Midbrain (tissue), 1 donor: Measurements from ENCODE around the gene THSD7A.
"Not testable (repeated sequence)": the region's sequence is repeated elsewhere in the genome, so short reads cannot be mapped to it uniquely, and the experiment has no call there.

Experiments
- DNase-seq: peaks from one replicate; lab custom pipeline; 2025; lab: John Stamatoyannopoulos, UW

Gene THSD7A

DNA sequence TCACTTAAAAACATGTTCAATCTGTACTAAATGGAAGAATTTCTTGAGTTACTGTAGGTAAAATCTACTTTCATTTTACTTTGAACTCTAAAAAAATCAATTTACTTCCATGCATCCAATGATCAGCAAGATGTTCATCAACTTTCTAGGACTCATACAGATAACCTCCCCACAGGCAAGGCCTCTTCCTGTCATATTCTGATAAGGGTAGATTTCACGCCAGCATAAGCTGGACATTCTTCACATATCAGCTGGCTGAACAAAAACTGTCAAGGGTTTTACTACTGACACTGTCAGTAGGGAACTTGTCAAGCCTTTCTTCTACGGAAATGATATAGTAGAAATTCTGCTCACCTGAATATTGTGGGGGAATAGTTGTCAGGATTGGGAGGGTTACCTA lies 244.9 kb downstream of the THSD7A start:
- no peak for DNase-seq

DNA sequence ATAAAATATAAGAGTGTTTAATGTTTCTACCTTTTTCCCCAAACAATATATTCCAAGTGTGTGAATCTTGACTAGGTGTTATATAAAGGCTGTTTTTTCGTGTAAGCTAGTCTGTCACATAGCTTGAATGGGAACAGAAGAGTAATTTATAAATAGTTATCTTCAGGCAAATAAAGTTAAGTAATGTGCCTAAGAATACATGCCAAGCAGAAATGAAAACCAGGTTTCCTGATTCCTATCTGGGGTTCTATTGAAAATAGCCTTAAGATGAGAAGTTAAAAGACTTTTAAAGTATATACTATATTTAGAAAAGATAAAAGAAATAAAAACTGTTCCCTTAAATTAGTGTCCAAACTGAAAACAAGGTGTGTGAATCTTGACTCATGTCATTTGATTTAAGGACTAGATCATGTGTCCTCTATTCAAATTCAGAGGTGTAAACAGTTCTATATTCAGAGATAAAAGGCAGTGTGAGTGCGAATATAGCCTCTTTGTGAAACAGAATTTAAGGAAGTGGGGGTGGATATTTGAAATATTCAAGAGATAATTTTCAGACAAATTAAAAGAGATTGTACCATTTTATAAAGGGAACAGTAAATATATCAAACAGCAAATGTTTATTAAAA lies 247.5 kb downstream of the THSD7A start:
- DNase-seq, result no peak

GRCh38 chr7:11579141-11579540 lies 252.9 kb downstream of the THSD7A start:
- DNase-seq, result no peak

- DNase-seq, result no peak
Observed at GRCh38 chr7:11576310-11576709, 255.7 kb downstream of the THSD7A start.

DNA sequence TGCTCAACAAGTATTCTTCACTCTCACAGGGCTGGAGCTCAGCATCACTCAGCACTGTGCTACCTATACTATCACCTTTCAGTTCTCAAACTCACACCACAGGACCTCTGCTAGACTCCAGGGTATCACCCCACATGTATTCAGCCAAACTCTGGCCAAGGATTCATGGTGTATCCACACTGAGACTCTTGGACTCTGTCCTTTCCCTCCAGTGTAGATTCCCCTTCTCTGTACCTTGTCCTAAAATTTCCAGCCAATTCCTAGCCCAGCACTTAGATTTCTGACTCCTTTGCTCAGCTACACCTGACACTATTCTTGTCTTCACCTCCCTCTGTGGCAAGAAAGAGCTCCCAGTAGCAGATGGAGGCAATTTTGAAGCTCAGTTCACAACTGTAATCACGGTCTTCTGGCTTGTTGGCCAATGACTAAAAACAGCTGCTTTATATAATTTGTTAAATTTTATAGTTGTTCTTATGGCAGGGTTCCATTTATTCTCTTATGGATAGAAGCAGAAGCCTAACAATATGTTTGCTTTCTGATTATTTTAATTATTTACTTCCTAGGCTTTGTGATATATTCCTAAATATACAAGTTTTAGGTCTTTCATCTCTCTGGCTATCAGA lies 258.8 kb downstream of the THSD7A start:
- no peak for DNase-seq

GRCh38 chr7:11570922-11571550 lies 261.0 kb downstream of the THSD7A start:
- no peak for DNase-seq

GRCh38 chr7:11570205-11570604 lies 261.8 kb downstream of the THSD7A start:
- DNase-seq, result no peak

- DNase-seq, result no peak
Observed at GRCh38 chr7:11567571-11567970, 264.4 kb downstream of the THSD7A start.

DNA sequence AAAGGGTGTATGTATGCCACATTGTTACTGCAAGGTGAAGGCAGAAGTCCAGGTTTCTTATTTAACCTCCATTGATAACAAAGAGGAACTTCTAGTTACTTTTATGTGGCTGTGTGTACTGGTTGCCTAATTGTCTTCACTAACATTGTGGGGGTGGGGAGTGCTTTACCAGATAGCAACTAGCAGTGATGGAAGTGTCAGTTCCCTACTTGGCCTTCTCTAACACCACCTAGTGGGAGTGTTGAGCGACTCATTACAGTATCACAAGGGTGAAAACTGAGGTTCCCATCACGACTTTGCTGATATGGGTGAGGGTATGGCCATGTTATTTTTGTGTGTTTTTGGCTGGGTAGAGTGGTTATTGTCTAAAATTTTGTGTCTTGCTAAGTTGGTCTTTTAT lies 274.4 kb downstream of the THSD7A start:
- no peak for DNase-seq

- DNase-seq, result no peak
Observed at GRCh38 chr7:11552676-11553296, 279.2 kb downstream of the THSD7A start.

DNA sequence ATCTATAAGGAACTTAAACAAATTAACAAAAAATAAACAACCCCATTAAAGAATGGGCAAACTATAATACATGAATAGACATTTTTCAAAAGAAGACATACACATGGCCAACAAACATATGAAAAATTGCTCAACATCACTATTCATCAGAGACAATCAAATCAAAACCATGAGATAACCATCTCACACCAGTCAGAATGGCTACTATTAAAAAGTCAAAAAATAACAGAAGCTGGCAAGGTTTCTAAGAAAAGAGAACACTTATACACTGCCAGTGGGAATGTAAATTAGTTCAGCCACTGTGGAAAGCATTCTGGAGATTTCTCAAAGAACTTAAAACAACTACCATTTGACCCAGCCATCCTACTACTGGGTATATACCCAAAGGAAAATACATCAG lies 280.5 kb downstream of the THSD7A start:
- DNase-seq, result no peak

DNA sequence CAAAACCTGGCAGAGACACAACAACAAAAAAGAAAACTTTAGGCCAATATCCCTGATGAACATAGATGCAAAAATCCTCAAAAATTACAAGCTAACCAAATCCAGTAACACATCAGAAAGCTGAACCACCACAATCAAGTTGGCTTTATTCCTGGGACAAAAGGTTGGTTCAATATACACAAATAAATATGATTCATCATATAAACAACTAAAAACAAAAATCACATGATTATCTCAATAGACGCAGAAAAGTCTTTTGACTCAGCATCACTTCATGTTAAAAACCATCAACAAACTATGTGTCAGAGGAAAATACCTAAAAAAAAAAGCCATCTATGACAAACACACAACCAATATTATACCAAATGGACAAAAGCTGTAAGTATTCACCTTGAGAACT lies 283.5 kb downstream of the THSD7A start:
- DNase-seq, result no peak

DNA sequence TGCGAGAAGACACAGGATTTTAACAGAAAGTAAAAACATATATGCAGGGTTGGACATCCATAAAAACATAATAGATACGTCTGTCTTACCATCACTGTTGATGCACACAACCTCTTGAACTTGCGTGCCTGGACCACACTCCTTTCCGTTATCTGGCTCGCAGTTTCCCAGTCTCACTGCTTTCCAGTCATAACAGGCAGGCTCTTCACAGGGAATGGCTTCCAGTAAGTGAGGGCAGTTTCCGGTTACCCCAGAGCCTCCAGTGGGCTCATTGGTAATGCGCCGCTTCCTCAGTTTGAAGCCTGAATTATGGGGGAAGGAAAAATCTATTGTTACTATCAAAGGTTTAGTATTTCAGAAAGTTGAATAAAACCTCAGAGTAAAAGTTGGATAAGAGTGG lies 290.7 kb downstream of the THSD7A start:
- DNase-seq, result no peak

- DNase-seq, result no peak
Observed at GRCh38 chr7:11540271-11540761, 291.7 kb downstream of the THSD7A start.

GRCh38 chr7:11539853-11540252 lies 292.1 kb downstream of the THSD7A start:
- no peak for DNase-seq

GRCh38 chr7:11538751-11539299 lies 293.2 kb downstream of the THSD7A start:
- DNase-seq, result no peak

- no peak for DNase-seq
Observed at GRCh38 chr7:11533229-11533820, 298.7 kb downstream of the THSD7A start.

DNA sequence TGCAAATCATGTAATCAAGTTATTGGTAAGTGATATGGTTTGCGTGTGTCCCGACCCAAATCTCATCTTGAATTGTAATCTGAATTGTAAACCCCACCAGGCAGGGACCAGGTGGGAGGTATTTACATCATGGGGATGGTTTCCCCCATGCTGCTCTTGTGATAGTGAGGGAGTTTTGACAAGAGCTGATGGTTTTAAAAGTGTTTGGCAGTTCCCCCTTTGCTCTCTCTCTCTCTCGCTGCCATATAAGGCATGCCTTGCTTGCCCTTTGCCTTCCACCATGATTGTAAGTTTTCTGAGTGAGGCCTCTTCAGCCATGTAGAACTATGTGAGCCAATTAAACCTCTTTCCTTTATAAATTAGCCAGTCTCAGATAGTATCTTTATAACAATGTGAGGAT lies 302.6 kb downstream of the THSD7A start:
- no peak for DNase-seq

- DNase-seq, result no peak
Observed at GRCh38 chr7:11527707-11528106, 304.3 kb downstream of the THSD7A start.

DNA sequence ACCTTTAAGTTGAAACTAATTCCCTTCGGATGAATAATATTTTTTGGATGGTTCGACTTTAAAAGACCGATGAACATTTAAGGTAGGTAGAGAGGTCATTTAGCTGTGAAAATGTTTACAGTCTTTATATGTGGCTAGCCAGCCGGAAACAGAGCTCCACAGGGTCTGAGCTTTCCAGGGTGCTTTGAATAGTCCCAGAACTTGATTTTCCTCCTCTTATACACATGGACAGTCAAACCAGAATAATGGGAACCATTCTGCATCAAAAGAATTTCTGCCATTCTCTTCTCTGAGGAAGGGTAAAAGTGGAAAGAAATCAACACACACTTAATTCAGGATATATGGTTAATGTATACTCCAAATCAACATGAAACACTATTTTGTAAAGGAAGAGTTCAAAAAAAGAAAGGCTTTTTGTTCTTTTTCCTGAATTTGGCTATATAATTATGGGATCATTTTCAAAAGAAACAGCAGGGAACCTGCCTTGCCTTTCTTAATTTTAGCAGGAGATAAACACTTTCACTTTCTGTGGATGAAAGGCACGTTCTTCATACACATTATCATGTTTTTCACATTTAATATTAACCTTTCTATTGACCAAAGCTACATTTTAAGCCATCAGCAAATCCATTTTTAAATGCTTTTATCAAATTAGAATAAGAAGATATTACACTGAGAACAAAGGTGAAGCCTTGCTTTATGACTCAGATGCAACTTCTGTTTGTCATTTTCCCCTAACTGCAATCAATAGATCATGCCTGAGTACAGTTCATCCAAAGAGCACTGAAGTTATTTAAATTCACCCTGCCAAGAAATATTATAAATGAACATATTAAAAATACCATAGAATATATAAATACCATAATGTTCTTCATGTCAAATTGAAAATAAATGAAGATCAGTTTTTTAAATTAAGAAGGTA lies 307.3 kb downstream of the THSD7A start:
- DNase-seq, result no peak

DNA sequence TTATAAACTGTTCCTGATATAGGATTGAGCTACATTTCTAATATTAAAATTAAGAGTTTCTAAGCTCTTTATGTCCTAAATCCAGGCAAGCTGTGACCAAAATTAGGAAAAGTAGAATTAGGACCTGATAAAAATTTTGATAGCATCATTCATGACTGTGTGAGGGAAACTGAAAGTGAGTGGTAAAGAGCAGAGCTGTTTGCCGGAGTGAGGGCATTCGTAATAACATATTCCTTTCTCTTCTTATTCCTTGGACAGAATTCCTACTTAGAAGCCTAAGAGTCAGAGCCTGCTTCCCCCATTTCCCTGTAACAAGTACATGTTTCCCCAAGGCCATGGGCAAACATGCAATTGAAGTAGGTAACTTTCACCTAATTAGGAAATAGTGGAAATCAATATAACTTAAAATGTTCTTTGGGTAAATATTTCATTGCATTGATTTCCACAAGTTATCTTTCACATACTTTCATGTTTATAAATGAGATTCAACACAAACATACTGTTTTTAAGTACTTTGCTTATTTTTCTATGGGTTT lies 310.0 kb downstream of the THSD7A start:
- not testable (repeated sequence) for DNase-seq
